Mesenteric fat pad (tissue), 1 donor: ENCODE data around the gene KCNE4. TPM values are rescaled to one million over a fixed set of nuclear protein-coding genes. Genes with fewer than 3 reads are reported as not detected.

ENCODE experiments used
- total RNA-seq: library from RNA; stranded (reverse); fragmentation: NEBNext Ultra II Directional; extraction: Animal tissue kit (Norgen Biotek cat#: 25700); gene quantifications from one replicate; pipeline ENCODE4 v1.2.1, GENCODE V29; 2021
- donor health status: DM: yes; HTN: yes; CAD: no.

KCNE4 gene
- total RNA-seq, 1 donor from 2014 or later = 15.0 TPM

Other genes with a start within 250 kb of the KCNE4 start
- gene ACSL3, start 191.2 kb upstream of the KCNE4 start, total RNA-seq = 58.7 TPM